Liver (tissue), 3 donors: ENCODE measurements around the gene ARFGAP3.

Experiments used
- CTCF ChIP-seq: fragments of 150-350 bp; IDR thresholded peaks from 2 replicates; pipeline ENCODE4 v1.5.1; 2017; ENCODE audit warnings: improper control_type of control experiment, low read depth, low read length; ENCODE audit not compliant: missing input control
- EGR1 ChIP-seq, 2 donors: IDR thresholded peaks; 2 replicates each; pipeline ENCODE4 v1.6.1; 2016 to 2018; ENCODE audit warnings: antibody characterized with exemption in 2 of 2, low read depth in 2 of 2
- SP1 ChIP-seq: IDR thresholded peaks from 2 replicates; pipeline ENCODE4 v1.6.1; 2018; ENCODE audit warnings: antibody characterized with exemption, mild to moderate bottlenecking
- donor health status: healthy.
- donor health status: healthy.

GRCh38 chr22:42752230-42752746 lies 104.8 kb downstream of the ARFGAP3 start:
- no peak for TF ChIP-seq CTCF
- no peak for TF ChIP-seq SP1
- TF ChIP-seq EGR1 (IDR thresholded peaks at IDR 0.05; ENCODE audit: low read depth in 2 of 2), result no peak
